Fibroblast of gingiva (primary cell): ENCODE results near the gene FBXO22.
A peak's percentile ranks its signal among the peaks of the same experiment; 100 is the strongest.
"Not testable (repeated sequence)": the region's sequence is repeated elsewhere in the genome, so short reads cannot be mapped to it uniquely, and the experiment has no call there.

Experiments used
- DNase-seq: peaks from one replicate; pipeline ENCODE4 v3.0.0-alpha.2; 2011; ENCODE audit warnings: low read depth

FBXO22 gene

DNA sequence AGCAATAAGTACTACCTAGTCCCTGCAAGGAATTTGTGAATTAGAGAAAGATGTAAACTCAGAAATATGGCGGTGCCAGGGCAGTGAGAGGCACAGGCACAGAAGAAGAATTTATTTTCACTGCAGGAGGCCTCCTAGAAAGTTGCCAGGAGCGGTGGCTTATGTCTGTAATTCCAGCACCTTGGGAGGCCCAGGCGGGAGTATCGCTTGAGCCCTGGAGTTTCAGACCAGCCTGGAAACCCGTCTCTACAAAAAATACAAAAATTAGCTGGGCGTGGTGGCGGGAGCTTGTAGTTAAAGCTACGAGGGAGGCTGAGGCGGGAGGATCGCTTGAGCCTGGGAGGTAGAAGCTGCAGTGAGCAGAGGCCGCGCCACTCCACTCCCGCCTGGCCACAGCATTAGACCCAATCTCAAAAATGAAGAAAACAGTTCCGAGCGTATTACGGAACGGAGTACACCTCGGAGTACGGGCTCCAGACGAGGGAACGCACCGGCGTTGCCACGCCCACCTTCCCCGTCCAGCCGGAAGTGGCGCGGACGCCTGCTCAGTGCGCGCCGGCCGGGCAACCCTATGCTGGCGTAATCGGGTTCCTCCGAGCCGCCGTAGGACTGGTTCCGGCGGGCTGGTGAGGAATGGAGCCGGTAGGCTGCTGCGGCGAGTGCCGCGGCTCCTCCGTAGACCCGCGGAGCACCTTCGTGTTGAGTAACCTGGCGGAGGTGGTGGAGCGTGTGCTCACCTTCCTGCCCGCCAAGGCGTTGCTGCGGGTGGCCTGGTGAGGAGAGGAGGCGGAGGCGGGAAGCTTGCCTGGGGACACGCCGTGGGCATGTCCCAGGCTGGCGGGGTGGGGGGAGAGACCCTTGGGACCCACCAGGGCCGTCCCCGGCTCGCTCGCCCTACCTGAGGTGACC lies at the start of gene FBXO22:
Gene FBXO22, plus strand, starts transcription at position 548 of the 909 bp plus-strand sequence. Its CDS starts 86 bp downstream, at position 634.
- DNase-seq = peak; percentile 88

DNA sequence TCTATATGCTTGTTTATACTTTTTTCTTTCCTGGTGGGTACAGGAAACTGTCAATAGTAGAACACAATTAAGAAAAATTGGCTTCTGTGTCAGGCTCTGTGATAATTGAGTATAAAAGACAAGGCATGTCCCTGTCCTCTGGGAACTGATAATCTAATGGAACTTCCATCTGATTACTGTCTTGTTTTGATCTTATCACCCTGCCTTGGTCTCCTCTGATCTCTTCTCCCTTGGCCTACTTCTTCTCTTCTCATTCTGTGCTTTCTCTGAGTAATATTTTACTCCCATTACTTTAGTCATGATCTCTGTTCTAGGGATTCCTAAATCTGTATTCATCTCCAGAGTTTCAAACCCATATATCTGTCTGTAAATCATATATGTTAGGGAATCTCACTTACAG lies 45.8 kb upstream of the FBXO22 start:
- no peak for DNase-seq

DNA sequence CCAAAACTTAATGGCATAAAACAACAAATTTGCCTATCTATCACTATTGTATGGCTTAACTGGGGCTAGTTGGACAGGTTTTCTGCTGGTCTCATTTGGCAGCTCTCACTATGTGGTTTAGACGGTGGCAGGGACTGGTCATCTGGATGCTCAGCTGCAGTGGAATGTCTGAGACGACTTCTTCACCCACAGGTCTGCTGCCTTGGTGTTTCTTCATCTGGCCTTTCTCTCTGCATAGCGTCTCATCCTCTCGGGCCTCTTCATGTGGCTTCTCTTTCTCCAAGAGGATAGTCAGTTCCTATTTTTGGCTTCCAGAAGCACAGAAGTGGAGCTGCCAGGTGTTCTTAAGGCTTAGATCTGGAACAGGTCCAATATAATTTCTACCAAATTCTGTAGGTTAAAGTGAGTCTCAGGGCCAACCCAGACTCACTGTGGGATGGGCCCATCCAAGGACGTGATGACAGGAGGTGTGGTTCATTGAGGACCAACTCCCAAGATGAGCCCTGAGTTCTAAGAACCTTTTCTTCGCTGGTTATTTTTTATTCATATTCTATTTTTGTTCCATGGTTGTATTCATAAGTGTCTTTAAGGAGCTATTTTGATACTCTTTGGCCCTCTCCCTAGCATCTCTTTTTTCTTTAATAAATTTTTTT lies 41.8 kb upstream of the FBXO22 start:
- DNase-seq = no peak

DNA sequence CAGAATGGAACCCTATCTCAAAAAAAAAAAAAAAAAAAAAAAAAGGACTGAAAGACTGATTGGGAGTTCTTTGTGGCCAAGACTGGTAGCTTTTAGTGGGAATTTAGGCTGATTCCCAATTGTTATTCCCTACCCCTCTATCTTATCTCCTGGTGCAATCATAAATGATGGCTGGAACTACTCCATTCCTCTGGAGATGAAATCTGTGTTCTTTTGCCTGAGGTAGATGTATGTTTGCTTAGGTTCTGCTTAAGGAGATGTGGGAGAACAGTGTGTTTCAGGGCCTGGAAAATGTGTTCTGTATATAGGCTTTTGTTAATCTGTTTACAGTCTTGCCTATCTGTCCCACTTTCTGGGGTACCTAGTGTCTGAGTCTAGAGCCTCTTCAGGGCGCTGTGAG lies 40.9 kb upstream of the FBXO22 start:
- no peak for DNase-seq

DNA sequence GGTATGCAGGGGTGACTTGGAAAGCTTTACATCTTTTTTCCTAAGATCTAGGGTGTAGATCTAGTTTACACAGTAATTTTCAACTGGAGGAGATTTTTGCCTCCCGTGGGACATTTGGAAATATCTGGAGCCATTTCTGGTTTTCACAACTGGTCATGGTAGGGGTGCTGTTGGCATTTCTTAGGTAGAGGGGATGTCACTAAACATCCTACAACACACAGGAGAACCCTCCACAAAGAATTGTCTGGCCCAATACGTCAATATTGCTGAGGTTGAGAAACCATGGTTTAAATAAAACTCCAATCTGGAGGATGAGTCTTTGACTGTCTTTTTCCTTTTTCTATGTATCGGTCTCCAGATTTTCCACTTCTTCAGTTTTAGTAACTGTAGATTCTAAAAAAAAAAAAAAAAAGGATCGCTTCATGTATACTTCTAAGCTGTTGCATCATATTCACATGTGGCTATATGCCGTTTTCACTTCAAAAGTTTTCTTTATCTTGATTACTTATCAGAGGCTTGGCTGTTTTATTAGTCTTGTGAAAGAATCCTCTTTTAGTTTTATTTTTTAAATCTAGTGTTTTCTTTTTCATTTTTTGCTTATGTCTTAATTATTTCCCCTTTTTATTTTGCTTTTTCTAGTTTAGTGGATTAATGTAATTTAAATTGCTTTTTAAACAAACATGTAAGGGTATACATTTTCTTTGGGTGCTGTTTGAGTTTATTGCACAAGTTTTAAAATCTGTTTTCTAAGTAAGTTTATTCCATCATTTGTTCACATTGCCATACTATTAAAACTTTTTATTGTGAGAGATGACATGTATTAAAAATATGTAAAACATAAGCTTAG lies 39.2 kb upstream of the FBXO22 start:
- no peak for DNase-seq

DNA sequence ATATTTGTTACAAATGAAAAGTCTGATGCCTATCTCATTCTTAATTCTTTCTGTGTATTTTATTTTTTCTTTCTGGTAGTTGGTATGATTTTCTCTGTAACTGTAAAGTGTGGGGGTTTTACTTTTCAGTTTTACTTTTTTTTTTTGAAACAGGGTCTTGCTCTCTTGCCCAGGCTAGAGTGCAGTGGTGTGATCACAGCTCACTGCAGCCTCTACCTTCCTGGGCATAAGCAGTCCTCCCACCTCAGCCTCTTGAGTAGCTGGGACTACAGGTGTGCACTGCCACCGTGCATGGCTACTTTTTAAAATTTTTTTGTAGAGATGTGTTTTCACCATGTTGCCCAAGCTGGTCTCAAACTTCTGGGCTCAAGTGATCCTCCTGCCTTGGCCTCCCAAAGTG lies 37.6 kb upstream of the FBXO22 start:
- not testable (repeated sequence) for DNase-seq

DNA sequence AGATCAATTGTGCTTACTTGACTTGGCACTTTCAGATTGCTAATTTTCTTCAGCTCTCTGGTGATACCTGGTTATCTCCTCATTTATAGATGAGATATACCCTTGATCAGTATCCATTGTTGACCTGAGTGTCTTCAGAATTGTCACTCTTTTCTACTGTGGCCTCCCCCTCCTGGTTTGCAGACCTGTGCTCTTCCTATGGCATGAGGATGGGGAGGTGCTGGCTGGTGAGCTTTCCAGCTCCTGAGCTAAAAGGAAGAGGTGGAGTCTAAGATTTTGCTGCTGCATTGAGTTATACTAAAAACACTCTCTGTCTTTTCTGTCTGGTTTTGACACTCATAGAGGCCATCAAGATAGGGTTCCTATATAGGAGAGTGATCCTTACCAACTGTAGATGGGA lies 36.8 kb upstream of the FBXO22 start:
- DNase-seq = no peak

DNA sequence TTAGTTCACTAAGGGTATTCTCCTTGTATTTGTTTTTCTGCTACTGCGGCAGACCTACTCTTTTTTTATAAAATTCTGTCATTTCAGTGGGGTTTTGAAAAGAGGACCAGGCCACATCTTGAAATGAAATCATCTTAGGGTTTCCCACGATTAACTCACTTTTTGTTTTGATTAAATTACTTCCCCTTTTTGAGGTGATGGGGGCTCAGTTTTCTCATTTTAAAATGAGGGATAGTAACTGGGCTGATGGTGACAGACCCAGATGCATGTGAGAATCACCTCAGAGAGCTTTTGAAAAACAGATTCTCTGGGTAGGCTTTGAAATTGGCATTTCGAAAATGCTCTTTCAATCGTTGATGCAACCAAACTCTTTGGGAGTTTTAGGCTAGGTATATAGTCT lies 36.2 kb upstream of the FBXO22 start:
- DNase-seq = no peak

DNA sequence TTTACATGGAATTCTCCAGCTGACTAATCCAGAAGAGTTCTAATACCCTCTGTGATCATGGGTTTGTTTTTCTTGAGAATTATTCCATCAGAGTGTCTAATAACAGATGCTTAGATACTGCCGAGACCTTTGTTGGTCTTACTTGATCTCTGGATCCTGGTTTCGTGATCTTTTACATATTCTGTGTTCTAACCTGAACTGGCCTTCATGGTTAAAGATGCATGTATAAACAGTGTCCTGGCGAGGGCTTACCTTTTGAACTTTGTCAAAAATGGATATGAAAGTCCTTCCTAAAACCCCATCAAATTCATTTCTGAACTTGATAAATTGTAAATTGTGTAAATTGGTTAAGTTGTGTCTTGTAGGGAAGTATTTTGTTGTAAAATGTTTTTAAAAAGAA lies 35.7 kb upstream of the FBXO22 start:
- DNase-seq = no peak

DNA sequence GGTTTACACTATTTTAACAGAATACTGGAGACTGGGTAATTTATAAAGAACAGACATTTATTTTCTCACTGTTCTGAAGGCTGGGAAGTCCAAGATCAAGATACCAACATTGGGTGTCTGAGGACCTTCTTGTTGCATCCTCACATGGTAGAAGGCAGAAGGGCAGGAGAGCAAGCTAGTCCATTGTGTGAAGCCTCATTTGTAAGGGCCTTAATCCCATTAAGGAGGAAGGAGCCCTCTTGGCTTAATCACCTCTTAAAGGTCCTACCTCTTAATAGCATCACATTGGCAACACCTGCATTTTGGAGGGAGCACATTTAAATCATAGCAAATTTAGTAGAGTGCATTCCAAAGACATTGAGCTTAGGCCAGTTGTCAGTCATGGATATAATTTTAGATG lies 34.2 kb upstream of the FBXO22 start:
- no peak for DNase-seq

DNA sequence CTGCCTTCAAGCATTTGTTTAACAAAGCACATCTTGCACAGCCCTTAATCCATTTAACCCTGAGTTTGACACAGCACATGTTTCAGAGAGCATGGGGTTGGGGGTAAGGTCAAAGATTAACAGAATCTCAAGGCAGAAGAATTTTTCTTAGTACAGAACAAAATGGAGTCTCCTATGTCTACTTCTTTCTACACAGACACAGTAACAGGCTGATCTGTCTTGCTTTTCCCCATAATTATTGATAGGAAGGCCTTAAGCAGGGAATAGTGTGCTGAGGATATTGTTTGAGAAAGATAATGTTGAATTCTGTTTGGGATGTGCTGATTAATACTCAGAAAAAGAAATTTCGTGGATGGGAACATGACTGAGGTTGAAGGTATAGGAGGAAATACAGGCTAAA lies 32.1 kb upstream of the FBXO22 start:
- DNase-seq = not testable (repeated sequence)

DNA sequence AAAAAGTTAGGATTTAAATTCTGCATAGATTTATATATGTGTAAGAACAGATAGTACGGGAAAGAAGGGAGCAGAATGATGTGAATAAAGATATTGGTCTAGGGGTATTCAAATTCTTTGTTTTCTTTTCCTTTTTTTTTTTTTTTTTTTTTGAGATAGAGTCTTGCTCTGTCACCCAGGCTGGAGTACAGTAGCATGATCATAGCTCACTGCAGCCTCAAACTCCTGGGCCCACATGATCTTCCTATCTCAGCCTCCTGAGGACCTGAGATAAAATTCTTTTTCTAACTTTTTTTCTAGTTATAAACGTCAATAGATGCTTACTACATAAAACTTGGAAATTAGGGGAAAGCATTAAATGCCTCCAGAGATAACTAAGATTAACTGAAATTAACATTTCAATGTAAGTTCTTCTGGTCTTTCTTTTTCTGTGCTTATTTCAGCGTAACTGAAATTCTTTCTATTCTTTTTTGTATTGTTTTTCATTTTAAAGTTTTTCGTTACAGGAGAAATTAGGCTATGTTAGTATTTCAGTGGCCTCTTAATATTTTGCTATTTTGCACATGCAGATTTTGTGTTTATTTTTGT lies 31.2 kb upstream of the FBXO22 start:
- no peak for DNase-seq

DNA sequence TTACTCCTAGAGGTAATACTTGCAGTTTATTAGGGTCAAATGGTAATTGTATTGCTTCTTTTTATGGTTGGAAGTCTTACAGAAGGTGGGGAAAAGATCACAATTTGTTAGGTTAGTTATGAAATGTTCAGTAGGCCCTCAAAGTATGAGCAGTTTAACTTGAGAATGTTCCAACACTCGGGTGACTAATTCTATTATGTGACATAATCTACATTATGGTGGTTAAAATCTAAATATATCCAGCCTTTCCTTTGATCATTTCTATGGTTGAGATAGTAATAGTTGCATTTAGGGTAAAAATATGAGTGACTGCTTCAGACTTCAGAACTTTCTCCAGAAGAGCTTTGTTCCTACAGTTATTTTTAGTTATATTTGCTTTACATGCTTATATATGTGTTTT lies 19.6 kb upstream of the FBXO22 start:
- DNase-seq = peak; percentile 3

DNA sequence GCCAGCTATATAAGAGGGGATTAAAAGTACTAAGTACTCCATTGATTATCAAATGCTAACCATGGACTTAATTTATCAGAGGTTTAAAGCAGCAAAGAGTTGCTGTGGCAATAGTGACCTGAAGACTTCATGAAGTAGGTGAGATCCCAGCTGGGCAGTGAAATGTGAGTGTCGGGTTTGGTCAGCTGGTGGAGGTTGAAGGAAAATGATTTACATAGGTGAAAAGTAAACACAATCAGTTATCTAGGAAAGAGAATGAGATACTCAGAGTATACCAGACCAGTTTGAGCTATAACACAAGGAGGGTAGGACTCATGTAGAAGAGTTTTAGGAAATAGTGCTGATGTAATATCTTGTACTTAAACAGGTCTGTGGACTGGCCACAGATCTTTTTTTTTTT lies 16.5 kb upstream of the FBXO22 start:
- no peak for DNase-seq

DNA sequence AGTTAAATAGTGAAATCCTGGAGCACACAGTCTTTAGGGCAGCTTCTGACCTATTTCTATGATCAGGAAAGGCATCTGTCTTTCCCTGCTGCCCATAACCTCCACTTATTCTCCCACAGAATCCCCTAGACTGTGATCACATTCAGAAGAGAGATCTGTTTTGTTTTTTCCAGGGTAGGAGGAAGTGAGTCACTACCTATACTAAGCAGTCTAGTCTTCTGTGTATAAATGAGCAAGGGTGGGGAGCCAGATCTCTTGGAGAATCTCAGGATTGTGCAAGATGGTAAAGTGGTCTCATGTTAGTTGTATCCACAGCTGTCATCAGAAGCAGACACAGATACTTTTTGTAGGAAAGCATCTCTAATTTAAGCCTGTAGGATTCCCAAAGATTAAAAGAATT lies 11.8 kb upstream of the FBXO22 start:
- DNase-seq = peak; percentile 62

DNA sequence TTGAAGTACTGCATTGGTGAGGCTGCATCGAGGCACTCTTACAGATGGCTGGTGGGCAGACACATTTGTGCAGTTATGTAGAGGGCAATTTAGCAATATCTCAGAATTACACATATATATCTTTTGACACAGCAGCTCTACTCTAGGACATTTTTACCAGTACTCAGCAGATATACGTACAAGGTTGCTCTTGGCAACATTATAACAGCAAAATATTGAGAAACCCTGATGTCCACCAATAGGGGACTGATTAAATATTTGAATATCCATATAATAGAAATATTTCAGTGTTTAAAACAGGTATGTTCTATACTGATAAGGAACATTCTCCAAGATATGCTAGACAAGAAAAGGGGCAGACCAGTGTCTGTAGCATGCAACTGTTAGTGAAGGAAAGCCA lies 7.9 kb upstream of the FBXO22 start:
- no peak for DNase-seq

DNA sequence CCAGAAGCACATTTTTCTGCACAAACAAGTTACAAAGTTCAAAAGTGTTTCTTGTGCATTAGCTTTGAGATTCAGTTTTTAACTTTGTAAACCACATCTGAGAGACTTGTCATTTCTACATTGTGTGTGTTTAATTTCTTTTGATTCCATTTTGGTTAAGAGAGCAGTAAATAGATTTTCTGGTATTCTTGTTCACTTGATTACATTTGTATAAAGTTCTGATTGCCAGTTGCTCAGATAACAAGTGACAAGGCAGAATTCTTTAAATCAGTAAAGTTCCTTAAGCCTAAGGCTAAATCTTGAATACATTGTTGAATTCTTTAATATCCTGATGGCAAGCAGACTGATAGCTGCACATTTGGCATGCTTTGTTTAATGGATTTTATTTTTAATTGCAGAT lies 3.1 kb upstream of the FBXO22 start:
- no peak for DNase-seq

DNA sequence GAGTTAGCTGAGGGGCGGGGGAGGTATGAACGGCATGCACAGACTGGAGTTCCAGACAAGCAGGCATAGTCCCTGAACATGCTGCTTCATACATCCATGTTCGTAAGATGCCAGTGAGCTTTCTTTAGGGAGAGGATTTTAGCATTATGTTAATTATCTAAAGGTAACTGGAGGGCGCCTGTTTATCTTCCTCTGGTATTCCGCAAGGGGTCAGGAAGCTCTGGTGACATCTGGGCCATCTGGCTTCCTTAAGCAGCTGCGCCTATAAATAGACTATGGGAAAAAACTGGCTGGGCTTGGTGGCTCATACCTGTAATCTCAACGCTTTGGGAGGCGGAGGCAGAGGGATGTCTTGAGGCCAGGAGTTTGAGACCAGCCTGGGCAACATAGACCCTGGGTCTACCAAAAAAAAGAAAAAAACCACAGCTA lies 1.5 kb upstream of the FBXO22 start:
- no peak for DNase-seq

DNA sequence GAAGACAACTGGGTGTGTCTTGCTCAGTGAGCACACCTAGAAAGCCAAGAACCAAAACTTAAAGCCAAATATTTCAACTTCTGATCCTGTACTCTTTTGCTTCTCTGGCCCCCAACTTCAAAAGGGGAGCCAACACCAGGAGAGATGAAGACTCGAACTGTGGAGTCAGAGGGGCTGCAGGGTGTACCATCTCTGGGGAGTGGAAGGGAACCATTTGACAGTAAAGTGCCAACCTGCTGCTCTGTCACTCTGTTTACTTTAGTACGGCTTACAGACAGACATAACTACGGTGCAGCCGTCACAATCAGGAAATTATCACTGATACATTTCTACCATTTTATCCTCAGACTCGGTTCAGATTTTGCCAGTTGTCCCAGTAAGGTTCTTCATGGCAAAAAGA lies 1.6 kb downstream of the FBXO22 start:
- DNase-seq = no peak

DNA sequence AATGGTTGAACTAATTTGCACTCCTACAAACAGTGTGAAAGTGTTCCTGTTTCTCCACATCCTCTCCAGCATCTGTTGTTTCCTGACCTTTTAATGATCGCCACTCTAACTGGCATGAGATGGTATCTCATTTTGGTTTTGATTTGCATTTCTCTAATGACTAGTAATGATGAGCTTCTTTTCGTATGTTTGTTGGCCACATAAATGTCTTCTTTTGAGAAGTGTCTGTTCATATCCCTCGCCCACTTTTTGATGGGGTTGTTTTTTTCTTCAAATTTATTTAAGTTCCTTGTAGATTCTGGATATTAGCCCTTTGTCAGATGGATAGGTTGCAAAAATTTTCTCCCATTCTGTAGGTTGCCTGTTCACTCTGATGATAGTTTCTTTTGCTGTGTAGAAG lies 6.7 kb downstream of the FBXO22 start:
- not testable (repeated sequence) for DNase-seq

DNA sequence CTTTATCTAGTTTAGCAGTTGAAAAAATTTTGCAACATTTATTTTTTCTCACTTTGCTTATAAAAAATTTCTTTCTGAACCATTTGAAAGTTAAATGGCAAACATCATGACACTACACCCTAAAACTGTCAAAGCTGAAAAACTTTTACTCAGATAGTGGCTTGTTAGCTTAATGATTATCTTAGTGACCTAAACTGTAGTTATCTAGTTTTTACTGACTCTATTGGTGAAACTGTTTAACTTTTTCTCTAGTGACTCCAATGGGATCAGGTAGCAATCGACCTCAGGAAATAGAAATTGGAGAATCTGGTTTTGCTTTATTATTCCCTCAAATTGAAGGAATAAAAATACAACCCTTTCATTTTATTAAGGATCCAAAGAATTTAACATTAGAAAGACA lies 13.3 kb downstream of the FBXO22 start:
- no peak for DNase-seq

DNA sequence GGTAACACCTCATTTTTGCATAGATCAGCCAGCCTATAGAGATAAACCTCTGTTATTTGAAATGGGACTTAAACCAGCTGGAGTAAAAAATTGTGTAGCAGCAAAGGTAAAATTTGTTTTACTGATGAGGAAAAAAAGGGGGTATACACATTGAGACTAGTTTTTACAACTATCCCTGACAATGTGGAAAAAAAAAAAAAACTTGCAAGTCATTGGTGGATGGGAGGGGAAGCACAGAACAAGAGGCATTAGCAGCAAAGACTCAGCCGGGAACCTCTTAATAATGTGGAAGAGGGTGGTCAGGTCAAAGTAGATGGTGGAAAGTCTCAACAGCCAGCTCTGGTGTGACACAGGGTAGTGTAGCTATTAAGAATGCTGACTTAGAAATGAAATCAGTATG lies 14.5 kb downstream of the FBXO22 start:
- DNase-seq = no peak
